ENCODE results near the gene ITGAE. TPM values are rescaled to one million over a fixed set of nuclear protein-coding genes. Genes with fewer than 3 reads are reported as not detected.

Gene ITGAE
- total and polyA plus RNA-seq, 4 donors, result 16.0 to 57.0 (median 27.9) TPM

GRCh38 chr17:3773511-3773910, 27.5 kb downstream of the ITGAE start:
- intact Hi-C loops (cut with DNase I), result no loop called here

GRCh38 chr17:3772764-3773163, 28.2 kb downstream of the ITGAE start:
- H3K9me3 ChIP-seq (ENCODE audit: control insufficient read depth, low read length), result no peaks in the 10 kb centered on the region
- no peaks in the 10 kb centered on the region for H3K36me3 ChIP-seq (ENCODE audit: control insufficient read depth in 1 of 2, insufficient read depth in 2 of 2, low read length in 1 of 2)
- ATAC-seq (ENCODE audit: low FRiP score) (no peak), DNase-seq (peak in 1 of 2 donors; percentile 28)
- H3K27me3 ChIP-seq (ENCODE audit: control insufficient read depth in 1 of 2, insufficient read depth in 2 of 2, low read length in 1 of 2), result no peaks in the 10 kb centered on the region
- no peak overlapping the region for H3K27ac ChIP-seq (ENCODE audit: low read depth in 1 of 2, low read length in 2 of 2)
- 81 to 82% methylated on average over 12 of the region's 12 CpGs for WGBS, 2 donors
- intact Hi-C loops (cut with DNase I), result no loop called here
- H3K4me1 ChIP-seq (ENCODE audit: control insufficient read depth in 1 of 2, insufficient read depth in 2 of 2, low read length in 2 of 2), result no peaks in the 10 kb centered on the region
- no peak overlapping the region for H3K4me3 ChIP-seq (ENCODE audit: low read length in 2 of 2)

More at GRCh38 chr17:3773511-3773910, 27.5 kb downstream of the ITGAE start:
- DNase-seq (peak in 1 of 2 donors; percentile 9), ATAC-seq (ENCODE audit: low FRiP score) (no peak)
- Histone ChIP-seq H3K27me3 (ENCODE audit: control insufficient read depth in 1 of 2, insufficient read depth in 2 of 2, low read length in 1 of 2) (no peaks in the 10 kb centered on the region), H3K36me3 (ENCODE audit: control insufficient read depth in 1 of 2, insufficient read depth in 2 of 2, low read length in 1 of 2) (no peaks in the 10 kb centered on the region), H3K27ac (ENCODE audit: low read depth in 1 of 2, low read length in 2 of 2) (no peak overlapping the region), H3K9me3 (ENCODE audit: control insufficient read depth, low read length) (no peaks in the 10 kb centered on the region), H3K4me1 (ENCODE audit: control insufficient read depth in 1 of 2, insufficient read depth in 2 of 2, low read length in 2 of 2) (no peaks in the 10 kb centered on the region), H3K4me3 (ENCODE audit: low read length in 2 of 2) (no peak overlapping the region)
- 63 to 68% methylated on average over 5 of the region's 5 CpGs for WGBS, 2 donors

GRCh38 chr17:3771140-3771539, 29.8 kb downstream of the ITGAE start:
- Histone ChIP-seq H3K27me3 (ENCODE audit: control insufficient read depth in 1 of 2, insufficient read depth in 2 of 2, low read length in 1 of 2) (no peaks in the 10 kb centered on the region), H3K4me3 (ENCODE audit: low read length in 2 of 2) (no peak overlapping the region), H3K36me3 (ENCODE audit: control insufficient read depth in 1 of 2, insufficient read depth in 2 of 2, low read length in 1 of 2) (no peaks in the 10 kb centered on the region), H3K9me3 (ENCODE audit: control insufficient read depth, low read length) (peaks cover 2% of the 10 kb centered on the region), H3K4me1 (ENCODE audit: control insufficient read depth in 1 of 2, insufficient read depth in 2 of 2, low read length in 2 of 2) (no peaks in the 10 kb centered on the region), H3K27ac (ENCODE audit: low read depth in 1 of 2, low read length in 2 of 2) (no peak overlapping the region)
- intact Hi-C loops (cut with DNase I), result no loop called here
- no peak for ATAC-seq (ENCODE audit: low FRiP score)
- 68 to 75% methylated on average over 16 of the region's 16 CpGs for WGBS, 2 donors
- DNase-seq, result peak in 1 of 2 donors; percentile 27

- intact Hi-C loops (cut with DNase I), result no loop called here
- WGBS, 2 donors, result 62 to 71% methylated on average over 7 to 8 of the region's 8 CpGs
- peaks cover 2% of the 10 kb centered on the region for H3K9me3 ChIP-seq (ENCODE audit: control insufficient read depth, low read length)
- no peaks in the 10 kb centered on the region for H3K4me1 ChIP-seq (ENCODE audit: control insufficient read depth in 1 of 2, insufficient read depth in 2 of 2, low read length in 2 of 2)
- H3K27me3 ChIP-seq (ENCODE audit: control insufficient read depth in 1 of 2, insufficient read depth in 2 of 2, low read length in 1 of 2), result no peaks in the 10 kb centered on the region
- H3K4me3 ChIP-seq (ENCODE audit: low read length in 2 of 2), result no peak overlapping the region
- no peak for ATAC-seq (ENCODE audit: low FRiP score)
- DNase-seq, result peak in 1 of 2 donors; percentile 52
- no peak overlapping the region for H3K27ac ChIP-seq (ENCODE audit: low read depth in 1 of 2, low read length in 2 of 2)
- no peaks in the 10 kb centered on the region for H3K36me3 ChIP-seq (ENCODE audit: control insufficient read depth in 1 of 2, insufficient read depth in 2 of 2, low read length in 1 of 2)
Measured at GRCh38 chr17:3770466-3770865, 30.5 kb downstream of the ITGAE start.

- no peaks in the 10 kb centered on the region for H3K27me3 ChIP-seq (ENCODE audit: control insufficient read depth in 1 of 2, insufficient read depth in 2 of 2, low read length in 1 of 2)
- H3K4me1 ChIP-seq (ENCODE audit: control insufficient read depth in 1 of 2, insufficient read depth in 2 of 2, low read length in 2 of 2), result no peaks in the 10 kb centered on the region
- no peak overlapping the region for H3K4me3 ChIP-seq (ENCODE audit: low read length in 2 of 2)
- no peaks in the 10 kb centered on the region for H3K36me3 ChIP-seq (ENCODE audit: control insufficient read depth in 1 of 2, insufficient read depth in 2 of 2, low read length in 1 of 2)
- no peak overlapping the region for H3K27ac ChIP-seq (ENCODE audit: low read depth in 1 of 2, low read length in 2 of 2)
- H3K9me3 ChIP-seq (ENCODE audit: control insufficient read depth, low read length), result peaks cover 2% of the 10 kb centered on the region
- 68 to 74% methylated on average over 7 to 8 of the region's 8 CpGs for WGBS, 2 donors
- intact Hi-C loops (cut with DNase I), result no loop called here
- ATAC-seq (ENCODE audit: low FRiP score), result no peak
- DNase-seq, result no peak
Measured at GRCh38 chr17:3768769-3769168, 32.2 kb downstream of the ITGAE start.

- H3K27ac ChIP-seq (ENCODE audit: low read depth in 1 of 2, low read length in 2 of 2), result no peak overlapping the region
- ATAC-seq (ENCODE audit: low FRiP score) (no peak), DNase-seq (peak in 1 of 2 donors; percentile 23)
- peaks cover 2% of the 10 kb centered on the region for H3K9me3 ChIP-seq (ENCODE audit: control insufficient read depth, low read length)
- intact Hi-C loops (cut with DNase I), result no loop called here
- H3K4me1 ChIP-seq (ENCODE audit: control insufficient read depth in 1 of 2, insufficient read depth in 2 of 2, low read length in 2 of 2), result no peaks in the 10 kb centered on the region
- 91 to 92% methylated on average over 9 of the region's 9 CpGs for WGBS, 2 donors
- H3K4me3 ChIP-seq (ENCODE audit: low read length in 2 of 2), result no peak overlapping the region
- H3K36me3 ChIP-seq (ENCODE audit: control insufficient read depth in 1 of 2, insufficient read depth in 2 of 2, low read length in 1 of 2), result no peaks in the 10 kb centered on the region
- no peaks in the 10 kb centered on the region for H3K27me3 ChIP-seq (ENCODE audit: control insufficient read depth in 1 of 2, insufficient read depth in 2 of 2, low read length in 1 of 2)
Measured at GRCh38 chr17:3768341-3768740, 32.6 kb downstream of the ITGAE start.

DNA sequence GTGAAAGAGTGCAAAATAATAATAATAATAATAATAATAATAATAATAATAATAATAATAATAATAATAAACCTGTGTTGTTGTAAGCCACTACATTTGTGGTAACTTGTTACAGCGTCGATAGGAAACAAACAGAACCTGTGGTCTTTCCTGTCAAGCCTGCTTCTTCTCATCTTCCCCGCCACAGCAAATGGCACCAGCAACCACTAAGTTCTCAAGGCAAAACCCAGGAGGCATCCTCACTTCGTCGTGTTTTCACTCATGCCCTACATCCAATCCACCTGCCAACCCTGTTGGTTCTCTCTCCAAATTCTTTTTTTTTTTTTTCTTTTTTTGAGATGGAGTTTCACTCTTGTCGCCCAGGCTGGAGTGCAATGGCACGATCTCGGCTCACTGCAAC, 34.2 kb downstream of the ITGAE start:
- Histone ChIP-seq H3K4me1 (ENCODE audit: control insufficient read depth in 1 of 2, insufficient read depth in 2 of 2, low read length in 2 of 2) (no peaks in the 10 kb centered on the region), H3K9me3 (ENCODE audit: control insufficient read depth, low read length) (peaks cover 2% of the 10 kb centered on the region), H3K27ac (ENCODE audit: low read depth in 1 of 2, low read length in 2 of 2) (no peak overlapping the region), H3K27me3 (ENCODE audit: control insufficient read depth in 1 of 2, insufficient read depth in 2 of 2, low read length in 1 of 2) (no peaks in the 10 kb centered on the region), H3K36me3 (ENCODE audit: control insufficient read depth in 1 of 2, insufficient read depth in 2 of 2, low read length in 1 of 2) (no peaks in the 10 kb centered on the region), H3K4me3 (ENCODE audit: low read length in 2 of 2) (no peak overlapping the region)
- DNase-seq (peak in 1 of 2 donors; percentile 28), ATAC-seq (ENCODE audit: low FRiP score) (no peak)
- intact Hi-C loops (cut with DNase I), result no loop called here
- 93 to 95% methylated on average over 8 of the region's 8 CpGs for WGBS, 2 donors

GRCh38 chr17:3765981-3766380, 35.0 kb downstream of the ITGAE start:
- ATAC-seq (ENCODE audit: low FRiP score) (no peak), DNase-seq (no peak)
- H3K36me3 ChIP-seq (ENCODE audit: control insufficient read depth in 1 of 2, insufficient read depth in 2 of 2, low read length in 1 of 2), result no peaks in the 10 kb centered on the region
- intact Hi-C loops (cut with DNase I), result no loop called here
- 88 to 90% methylated on average over 9 of the region's 9 CpGs for WGBS, 2 donors
- no peak overlapping the region for H3K4me3 ChIP-seq (ENCODE audit: low read length in 2 of 2)
- H3K27me3 ChIP-seq (ENCODE audit: control insufficient read depth in 1 of 2, insufficient read depth in 2 of 2, low read length in 1 of 2), result no peaks in the 10 kb centered on the region
- no peak overlapping the region for H3K27ac ChIP-seq (ENCODE audit: low read depth in 1 of 2, low read length in 2 of 2)
- H3K4me1 ChIP-seq (ENCODE audit: control insufficient read depth in 1 of 2, insufficient read depth in 2 of 2, low read length in 2 of 2), result no peaks in the 10 kb centered on the region
- H3K9me3 ChIP-seq (ENCODE audit: control insufficient read depth, low read length), result peaks cover 2% of the 10 kb centered on the region

DNA sequence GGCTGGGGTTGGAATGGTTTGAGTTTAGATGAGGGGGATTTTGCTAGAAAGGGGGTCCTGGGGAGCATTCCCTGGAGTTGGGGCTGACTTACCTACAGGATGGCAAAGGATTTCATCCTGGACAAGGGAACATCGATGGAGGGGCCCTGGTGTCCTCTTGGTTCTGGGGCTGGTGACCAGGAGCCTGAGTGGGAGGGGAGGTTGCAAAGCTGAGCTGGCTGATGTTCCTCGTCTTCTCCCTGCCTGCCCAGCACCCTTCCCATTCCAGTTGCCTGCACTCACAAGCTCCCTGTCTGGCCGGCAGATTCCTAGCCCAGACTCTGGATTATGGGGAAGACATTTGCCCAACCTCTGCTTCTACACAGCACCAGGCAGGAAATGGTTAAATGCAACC, 37.2 kb downstream of the ITGAE start:
- H3K27ac ChIP-seq (ENCODE audit: low read depth in 1 of 2, low read length in 2 of 2), result no peak overlapping the region
- DNase-seq (no peak), ATAC-seq (ENCODE audit: low FRiP score) (no peak)
- intact Hi-C loops (cut with DNase I), result no loop called here
- no peaks in the 10 kb centered on the region for H3K27me3 ChIP-seq (ENCODE audit: control insufficient read depth in 1 of 2, insufficient read depth in 2 of 2, low read length in 1 of 2)
- no peaks in the 10 kb centered on the region for H3K36me3 ChIP-seq (ENCODE audit: control insufficient read depth in 1 of 2, insufficient read depth in 2 of 2, low read length in 1 of 2)
- WGBS, 2 donors, result 43 to 48% methylated on average over 3 of the region's 3 CpGs
- H3K9me3 ChIP-seq (ENCODE audit: control insufficient read depth, low read length), result peaks cover 6% of the 10 kb centered on the region
- no peaks in the 10 kb centered on the region for H3K4me1 ChIP-seq (ENCODE audit: control insufficient read depth in 1 of 2, insufficient read depth in 2 of 2, low read length in 2 of 2)
- H3K4me3 ChIP-seq (ENCODE audit: low read length in 2 of 2), result no peak overlapping the region
